ENCODE results near the gene MCM9.
"Not testable (repeated sequence)": the region's sequence is repeated elsewhere in the genome, so short reads cannot be mapped to it uniquely, and the experiment has no call there.

The MCM9 gene

DNA sequence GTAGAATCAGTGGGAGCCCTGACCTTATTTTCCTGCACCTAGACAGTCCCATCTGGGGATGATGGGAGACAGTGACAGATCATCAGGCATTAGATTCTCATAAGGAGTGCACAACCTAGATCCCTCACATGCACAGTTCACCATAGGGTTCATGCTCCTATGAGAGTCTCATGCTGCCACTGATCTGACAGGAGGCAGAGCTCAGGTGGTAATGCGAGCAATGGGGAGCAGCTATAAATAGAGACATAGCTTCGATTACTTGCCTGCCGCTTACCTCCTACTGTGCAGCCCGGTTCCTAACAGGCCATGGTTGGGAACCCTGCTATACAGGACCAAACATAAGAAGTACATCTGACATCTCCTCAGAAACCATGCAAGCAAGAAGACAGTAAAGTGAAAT lies 72.5 kb downstream of the MCM9 start:
- DNase-seq (ENCODE audit: low spot score): no peak

DNA sequence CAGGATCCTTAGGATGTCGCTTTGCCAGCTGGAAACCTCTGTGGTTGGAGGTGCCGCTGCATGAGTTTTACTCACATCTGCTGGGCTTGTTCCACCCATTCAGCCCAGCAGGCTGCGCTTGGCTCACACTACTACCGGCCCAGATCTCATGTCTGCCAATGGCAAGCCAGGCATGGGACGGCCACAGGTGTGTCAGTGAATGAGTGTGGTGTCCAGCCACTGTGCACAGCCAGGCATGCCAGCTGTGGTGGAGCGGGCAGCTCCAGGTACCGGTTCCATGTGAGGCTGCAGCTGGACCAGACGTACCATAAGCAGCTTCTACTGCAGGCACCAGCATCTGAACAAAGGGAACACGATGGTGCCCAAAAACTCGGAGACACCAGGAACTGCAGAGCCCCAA lies 74.1 kb downstream of the MCM9 start:
- no peak for DNase-seq (ENCODE audit: low spot score)

DNA sequence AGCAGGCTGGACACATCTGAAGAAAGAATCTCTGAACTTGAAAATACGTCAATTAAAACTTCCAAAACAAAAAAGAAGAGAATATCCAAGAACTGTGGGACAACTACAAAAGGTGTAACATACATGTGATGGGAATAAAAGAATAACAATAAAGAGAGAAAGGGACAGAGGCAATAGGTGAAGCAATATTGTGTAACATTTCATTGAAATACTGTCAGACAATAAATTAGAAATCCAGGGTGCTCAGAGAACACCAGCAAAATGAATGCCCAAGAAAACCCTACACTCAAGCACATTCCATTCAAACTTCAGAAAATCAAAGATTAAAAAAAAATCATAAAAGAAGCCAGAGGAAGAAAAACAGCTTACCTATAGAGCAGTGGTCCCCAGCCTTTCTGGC lies 74.6 kb downstream of the MCM9 start:
- DNase-seq (ENCODE audit: low spot score): no peak

DNA sequence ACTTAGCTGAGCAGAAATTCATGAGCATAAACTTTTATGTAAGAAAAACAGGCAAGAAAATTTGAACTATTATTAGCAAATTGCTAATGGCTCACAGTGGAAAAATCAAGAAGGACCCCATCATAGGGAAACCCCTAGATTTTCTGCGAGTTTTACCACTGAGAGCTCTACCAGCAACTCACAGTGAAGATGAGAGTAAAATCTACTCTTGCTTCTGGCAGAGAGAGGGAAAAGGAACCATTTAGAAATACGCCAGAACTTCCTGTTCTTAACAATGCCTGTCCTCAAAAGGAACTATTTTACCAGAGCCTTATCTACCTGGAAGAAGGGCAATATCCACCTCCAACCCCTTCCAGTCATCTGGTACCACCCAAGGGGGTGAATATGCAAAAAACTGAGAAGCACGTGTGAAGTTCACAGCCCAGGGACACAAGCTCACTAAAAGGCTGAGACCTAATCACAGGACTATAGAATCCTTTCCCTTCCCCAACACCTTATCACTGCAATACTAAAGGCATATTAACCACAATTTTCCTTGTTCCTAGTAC lies 75.4 kb downstream of the MCM9 start:
- no peak for DNase-seq (ENCODE audit: low spot score)

DNA sequence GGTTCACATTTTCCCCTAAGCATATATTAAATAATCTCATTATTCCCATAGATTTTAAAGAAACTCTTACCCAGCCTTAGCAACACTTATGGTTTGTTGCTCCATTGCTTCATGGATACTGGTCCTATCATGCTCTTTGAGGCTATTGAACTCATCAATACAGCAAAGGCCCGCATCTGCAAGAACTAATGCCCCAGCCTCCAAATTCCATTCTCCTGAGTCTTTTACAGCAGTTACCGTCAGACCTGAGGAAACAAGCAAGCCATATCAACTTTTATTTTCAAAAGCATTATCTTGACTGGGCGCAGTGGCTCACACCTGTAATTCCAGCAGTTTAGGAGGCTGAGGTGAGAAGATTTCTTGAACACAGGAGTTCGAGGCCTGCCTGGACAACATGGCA lies 78.7 kb downstream of the MCM9 start:
- no peak for DNase-seq (ENCODE audit: low spot score)

DNA sequence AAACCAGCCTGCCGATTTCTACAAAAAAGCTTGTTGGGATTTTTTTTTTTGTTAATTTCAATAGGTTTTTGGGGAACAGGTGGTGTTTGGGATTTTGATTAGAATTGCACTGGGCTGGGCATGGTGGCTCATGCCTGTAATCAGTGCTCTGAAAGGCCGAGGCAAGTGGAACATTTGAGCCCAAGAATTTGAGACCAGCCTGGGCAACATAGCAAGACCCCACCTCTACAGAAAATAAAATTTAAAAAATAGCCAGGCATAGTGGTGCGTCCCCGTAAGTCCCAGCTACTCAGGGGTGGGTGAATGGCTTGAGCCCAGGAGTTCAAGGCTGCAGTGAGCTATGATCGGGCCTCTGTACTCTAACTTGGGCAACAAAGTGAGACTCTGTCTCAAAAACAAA lies 81.6 kb downstream of the MCM9 start:
- DNase-seq (ENCODE audit: low spot score): no peak

DNA sequence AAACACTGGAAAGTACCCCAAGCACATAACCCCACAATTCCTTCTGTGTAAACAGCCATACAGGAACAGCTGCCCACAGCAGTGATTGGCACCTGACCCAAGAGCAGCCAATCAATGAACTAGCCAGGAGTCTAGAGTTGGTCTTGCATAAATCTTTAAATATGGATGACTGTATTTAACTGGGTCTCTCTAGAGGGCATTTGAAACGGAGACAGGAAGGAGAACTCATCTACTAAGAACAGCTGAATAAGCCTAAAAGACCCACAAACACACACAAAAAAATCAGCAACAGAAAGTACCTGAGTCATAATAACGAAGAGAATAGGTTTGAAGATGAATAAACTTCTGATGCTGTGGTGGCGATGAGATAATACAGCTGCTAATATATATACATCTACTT lies 90.0 kb downstream of the MCM9 start:
- no peak for DNase-seq (ENCODE audit: low spot score)

DNA sequence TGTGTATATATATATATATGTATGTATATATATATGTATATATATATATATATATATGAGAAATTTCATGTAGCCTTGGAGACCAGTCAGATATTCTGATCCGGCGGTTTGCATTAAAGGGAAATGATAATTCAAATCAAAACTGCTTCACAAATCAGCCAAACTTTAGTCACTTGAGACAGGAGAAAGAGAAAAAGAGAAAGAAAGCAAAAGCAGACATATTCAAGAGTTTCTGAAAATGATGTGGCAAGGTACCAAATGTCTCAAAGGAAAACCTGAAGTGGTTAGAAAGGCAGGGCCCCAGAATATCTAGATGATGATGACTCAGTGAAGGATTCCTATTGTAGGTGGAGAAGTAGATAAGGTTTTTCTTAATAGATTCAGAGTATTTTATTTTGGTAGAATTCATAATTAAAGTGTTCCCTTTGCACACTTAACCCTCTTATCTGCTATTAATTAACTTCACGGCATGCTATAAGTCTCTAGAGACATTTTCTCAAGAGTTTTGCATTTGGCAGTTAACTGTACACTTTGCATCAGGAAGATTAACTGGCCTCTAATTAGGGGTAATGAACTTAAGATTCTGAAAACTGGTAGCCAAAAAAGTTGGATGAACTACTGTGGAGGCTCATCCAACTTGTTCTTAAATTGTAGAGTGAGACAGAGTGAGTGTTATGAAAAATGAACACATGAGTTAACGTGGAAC lies 91.1 kb downstream of the MCM9 start:
- DNase-seq (ENCODE audit: low spot score): no peak

DNA sequence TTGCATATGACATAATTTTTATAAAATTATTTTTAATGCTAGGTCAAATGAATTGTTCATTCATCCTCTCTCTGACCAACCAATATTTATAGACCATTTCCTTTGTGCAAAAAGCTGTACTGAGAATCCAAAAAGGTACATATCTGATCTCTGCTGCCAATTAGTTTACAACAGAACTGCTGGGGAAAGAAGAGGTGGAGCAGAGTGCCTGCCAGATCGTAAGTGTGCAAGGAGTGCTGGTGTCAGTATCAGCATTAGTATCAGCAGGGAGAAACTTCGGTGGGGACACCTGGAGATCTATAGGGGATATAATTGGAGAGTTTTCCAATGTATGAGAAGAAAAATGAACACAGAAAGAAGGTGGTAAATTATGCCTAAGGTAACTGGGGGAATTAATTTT lies 104.3 kb downstream of the MCM9 start:
- DNase-seq (ENCODE audit: low spot score): no peak

DNA sequence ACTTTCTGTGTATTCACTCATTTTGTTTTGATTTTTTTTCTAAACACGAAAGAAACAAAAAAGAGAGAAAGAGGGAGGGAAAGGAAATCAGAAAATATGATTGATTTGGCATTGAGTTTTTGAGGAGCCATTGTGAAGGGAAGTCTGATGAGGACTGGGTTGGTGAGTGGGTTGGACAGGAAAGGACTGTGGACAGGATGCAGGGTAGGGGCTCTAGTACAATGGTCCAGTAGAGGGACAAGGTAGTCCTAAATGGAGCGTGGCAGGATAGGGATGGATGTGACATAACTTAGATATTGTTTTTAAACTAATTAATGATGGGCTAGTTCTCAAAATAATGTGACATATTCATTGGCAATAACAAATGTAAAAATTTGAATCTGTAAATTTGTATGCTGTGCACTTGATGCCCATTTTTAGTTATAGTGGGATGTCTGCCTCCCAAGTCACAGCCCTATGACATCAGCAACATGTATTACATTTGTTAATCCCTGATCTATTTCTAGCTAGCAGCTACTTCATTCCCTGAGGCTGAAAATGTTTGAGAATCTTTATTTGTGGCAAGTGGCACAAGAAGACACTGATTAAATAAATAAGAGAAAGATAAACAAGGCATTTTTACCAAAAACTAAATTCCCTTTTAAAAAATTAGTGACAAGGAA lies 105.0 kb downstream of the MCM9 start:
- no peak for DNase-seq (ENCODE audit: low spot score)

DNA sequence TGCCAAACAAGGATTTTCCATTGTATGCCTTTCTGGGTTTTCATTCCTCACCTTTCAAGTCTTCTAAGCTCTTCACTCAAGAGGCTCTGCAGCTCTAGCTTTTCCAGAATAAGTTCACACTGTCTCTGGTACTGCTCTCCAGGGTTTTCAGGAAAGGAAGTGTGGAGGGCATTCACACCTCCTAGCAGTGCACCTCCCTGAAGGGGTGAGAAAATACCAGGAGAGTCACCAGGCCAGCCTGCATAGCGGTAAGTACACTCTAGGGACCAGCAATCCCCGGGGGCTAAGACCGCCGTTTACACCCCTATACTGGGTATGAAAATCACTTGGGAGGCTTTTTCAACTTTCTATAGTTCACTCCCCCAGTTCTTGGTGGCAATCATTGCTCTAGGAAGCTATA lies 108.9 kb downstream of the MCM9 start:
- DNase-seq (ENCODE audit: low spot score): no peak

DNA sequence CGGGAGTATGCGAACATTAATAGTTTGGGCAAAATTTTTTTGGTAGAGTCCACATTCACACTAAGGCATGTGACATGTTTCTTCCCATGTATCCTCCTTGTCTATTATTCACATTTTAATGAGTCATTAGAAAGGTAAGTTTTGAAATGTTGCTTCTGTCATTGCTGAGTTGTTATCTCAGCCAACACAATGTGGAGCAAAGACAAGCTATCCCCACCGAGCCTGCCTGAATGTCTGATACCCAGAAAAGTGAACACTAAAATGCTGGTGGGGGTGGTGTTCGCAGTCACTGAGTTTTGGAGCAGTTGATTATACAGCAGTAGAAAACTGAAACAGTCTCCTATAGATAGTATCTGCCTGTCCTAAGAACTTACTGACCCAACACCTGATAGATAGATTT lies 109.3 kb downstream of the MCM9 start:
- no peak for DNase-seq (ENCODE audit: low spot score)

DNA sequence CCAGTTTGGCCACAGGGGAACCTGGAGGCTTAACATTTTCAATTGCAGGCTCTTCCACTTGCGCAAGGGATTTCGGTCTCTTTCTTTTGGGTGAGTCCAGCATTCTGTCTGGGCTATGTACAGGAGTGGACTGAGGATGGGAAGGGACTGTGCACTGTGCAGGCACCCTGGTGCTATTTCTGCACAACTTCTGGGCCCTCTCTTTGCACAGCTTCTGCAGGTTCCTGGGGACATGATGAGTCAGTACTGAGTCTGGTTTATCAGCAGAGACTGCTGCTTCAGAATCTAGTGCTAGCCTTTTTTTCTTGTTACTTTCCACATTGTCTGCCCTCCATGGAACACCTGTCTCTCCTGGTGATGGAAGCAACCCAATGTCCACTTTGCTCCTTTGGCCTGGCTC lies 119.5 kb downstream of the MCM9 start:
- DNase-seq (ENCODE audit: low spot score): no peak

DNA sequence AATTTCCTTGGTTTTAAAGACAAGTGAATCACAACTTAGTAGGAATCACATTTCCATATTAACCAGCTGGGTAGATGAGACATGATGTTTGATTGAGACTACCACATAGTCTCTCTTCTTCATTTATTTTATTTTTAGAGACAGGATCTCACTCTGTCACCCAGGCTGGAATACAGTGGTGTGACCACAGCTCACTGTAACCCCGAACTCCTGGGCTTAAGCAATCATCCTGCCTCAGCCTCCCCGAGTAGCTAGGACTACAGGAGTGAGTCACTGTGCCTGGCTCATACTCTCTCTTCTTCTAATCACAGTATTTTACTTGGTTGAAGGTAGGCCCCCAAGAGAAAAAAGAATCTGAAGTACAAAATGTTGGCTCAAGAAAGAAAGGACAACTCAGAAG lies 121.2 kb downstream of the MCM9 start:
- DNase-seq (ENCODE audit: low spot score): no peak

DNA sequence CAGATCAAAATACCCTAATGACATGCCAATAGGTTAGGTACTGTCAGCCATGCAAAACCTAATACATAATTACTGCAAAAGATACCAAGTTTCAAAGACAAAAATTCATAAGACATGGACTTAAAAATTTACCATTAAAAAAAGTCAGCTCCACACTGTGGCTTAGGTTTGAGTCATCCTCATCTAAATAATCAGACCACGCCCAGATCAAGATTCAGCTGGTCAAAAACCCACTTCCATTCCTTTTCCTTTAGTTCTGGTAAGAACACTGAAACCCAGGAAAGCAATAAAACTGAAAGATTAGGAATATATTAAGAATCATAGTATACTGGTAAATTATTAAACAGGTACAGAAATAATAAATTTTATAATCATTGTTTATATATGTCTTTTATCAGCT lies 122.0 kb downstream of the MCM9 start:
- DNase-seq (ENCODE audit: low spot score): no peak

DNA sequence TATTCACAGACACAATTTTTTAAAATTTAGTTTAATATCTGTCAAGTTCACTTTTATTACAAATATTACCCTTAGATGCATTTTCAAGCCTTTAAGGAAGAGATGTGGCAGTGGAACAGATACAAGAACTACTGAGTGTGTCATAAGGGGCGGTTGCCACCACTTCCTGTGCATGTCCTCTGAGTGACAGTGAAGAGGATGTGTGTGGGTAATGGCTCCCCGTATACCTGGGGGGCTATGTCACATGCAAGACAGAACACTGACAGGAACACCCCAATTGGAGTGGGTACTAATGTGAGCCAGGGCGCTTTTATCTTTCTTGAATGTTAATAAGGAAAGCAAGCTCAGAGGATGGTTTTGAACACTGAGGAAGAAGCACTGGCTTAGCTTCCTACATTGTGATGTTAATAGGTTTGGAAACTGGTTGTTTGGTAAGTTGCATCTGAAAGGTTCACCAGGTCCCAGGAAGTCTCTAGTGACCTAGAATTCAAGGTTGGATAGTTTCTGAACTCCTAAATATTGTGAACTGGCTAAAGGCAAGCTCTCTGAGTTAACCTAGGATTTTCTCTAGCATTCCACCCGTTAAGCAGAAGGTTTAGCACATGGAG lies 124.4 kb downstream of the MCM9 start:
- DNase-seq (ENCODE audit: low spot score): no peak

DNA sequence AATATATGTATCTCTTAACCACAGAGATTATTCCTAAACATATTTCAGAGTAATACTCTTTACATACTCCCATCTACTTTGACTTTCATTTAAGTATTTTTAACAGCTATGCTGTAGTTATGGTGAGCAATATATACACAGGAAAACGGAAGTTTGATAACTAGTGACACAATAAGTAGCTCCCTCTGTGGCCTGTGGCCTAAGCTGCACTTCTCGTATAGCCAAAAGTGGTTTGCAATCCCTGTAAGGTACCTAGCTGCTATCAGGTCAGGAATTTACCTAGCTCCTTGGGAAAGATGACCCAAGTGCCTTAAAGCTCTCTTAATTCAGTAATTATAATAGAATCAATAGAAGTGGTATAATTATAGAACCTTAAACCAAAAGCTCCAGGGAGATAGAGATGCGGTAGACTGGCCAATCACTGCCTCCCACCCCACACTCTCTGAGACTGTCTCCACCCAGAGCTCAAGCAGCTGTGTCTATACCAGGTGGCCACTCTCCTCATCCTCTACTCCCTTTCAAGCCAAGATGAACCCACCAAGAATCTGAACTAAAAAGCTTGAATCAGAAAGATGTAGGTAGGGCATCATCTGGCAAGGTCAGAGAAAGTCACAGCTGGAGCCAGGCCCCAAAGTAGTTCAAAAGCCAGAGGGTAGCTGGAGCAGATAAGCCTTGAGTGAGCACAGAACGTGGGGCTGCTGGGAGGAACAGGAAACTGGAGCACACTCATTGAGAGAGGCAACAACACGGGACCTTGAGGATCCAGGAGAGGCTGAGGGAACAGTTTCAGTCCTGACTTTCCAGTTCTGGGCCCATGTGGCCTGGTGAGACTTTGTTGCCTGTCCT lies 125.9 kb downstream of the MCM9 start:
- no peak for DNase-seq (ENCODE audit: low spot score)

DNA sequence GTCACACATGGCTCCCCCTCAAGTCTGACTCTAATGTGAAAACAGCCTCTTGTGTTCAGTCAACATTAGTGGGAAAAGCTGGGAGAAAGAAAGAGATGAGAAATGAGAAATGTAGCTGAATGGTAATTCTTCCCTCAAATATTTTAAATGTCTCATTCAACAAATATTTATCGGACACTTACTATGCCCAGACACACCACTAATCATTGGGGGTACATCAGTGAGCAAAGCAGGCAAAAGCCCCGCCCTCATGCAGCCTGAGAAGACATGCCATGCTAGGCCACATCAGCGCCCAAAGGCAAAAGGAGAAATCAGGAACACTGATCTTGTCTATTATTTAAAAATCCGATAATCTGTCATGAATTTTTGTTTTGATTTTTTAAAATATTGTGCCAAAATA lies 130.9 kb downstream of the MCM9 start:
- no peak for DNase-seq (ENCODE audit: low spot score)

DNA sequence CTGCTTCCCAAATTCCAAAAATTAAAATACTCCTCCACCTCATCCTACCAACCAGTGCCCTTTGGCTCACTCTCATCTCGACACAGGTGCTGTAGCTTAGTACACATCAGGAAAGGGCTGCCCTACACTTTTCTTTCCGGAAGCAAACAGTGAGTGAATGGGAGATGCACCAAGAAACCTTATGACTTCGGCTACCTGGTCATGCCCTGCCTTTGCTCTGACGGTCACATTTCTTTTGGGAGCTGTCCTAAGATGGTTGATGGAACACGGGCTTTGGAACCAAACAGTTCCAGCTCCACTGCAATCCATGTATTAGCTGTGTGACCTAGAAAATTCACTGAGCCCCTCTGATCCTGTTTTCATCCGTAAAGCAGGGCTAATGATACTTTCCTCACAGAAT lies 133.7 kb downstream of the MCM9 start:
- DNase-seq (ENCODE audit: low spot score): no peak

DNA sequence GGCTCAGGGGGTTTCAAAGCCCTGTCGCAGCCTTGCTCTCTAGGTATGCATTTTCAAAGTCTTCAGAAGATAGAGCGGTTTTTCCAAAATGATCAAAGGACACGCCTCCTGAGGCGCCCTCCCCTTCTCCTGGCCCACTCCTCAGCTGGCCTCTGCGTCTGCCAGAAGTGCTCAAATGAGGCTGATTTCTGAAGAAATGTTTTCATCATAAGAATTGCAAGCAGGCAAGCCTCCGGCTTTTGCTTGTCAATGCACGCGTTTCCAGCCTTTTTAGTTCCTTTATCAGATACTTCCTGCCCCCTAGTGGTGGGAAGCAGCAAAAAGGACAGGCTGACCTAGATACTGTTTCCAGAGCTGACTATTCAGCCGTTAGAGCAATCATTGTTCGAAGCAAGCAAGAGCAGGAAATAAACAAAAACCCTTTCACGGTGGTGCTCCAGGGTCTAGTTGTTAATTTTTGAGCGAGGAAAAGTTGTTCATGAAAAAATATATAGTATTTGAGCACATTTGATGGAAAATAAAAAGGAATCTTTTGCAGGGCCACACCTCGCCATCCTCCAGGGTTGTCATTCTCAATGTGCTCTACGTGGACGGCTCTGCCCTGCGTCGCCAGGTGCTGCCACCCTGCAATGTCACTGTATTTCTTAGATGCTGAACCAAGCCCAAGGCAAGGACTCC lies 134.4 kb downstream of the MCM9 start:
- peak; percentile 73 for DNase-seq (ENCODE audit: low spot score)

DNA sequence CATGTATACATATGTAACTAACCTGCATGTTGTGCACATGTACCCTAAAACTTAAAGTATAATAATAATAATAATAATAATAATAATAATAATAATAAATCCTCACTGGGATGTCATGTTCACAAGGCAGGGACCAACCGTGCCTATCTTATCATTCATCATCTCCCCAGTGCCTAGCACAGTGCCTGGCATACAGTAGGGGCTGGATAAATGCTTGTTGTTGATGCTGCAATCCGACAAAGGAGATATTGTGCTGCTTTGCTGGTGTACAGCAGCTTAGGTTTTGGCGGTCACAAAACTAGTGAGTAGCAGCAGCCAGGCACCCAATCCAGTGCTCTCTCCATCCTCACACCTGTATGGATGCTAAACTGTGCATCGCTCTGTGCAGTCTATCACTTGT lies 135.1 kb downstream of the MCM9 start:
- DNase-seq (ENCODE audit: low spot score): no peak

DNA sequence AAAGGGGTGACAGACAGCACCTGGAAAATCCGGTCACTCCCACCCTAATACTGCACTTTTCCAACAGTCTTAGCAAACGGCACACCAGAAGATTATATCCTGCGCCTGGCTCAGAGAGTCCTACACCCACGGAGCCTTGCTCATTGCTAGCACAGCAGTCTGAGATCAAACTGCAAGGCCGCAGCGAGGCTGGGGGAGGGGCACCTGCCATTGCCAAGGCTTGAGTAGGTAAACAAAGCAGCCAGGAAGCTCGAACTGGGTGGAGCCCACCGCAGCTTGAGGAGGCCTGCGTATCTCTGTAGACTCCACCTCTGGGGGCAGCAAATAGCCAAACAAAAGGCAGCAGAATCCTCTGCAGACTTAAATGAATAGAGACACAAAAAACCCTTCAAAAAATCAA lies 138.4 kb downstream of the MCM9 start:
- not testable (repeated sequence) for DNase-seq (ENCODE audit: low spot score)
